ENCODE data around the gene SPARCL1.

DNA sequence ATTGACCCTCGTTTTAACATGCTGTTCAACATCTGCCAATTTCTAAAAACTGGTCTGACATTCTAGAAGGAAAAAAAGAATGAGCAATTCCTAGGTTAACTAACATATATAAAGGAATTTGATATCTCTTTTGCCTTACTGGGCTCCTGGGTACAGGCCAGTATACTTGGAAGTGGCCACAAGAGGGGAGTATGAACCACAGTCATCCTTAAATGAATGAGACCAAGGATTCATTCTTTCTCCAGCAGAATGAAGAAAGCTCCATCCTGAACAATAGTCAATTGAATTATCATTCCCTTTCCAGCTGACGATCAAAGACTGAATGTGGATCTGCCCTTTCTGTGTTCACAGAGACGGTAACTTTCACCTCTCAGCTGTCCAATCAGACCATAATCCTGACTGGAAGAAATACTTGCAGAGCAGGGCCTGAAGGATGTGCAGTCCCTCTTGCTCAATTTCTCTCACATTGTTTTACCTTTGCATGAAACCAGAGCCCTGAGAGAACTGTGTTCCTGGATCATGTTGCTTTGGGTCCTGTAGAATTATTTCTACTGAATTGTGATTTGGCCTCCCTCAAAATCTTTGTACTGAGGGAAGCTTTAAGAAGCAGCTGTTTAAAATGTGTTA lies 14.8 kb upstream of the SPARCL1 start:
- TF ChIP-seq EZH2 (optimal IDR thresholded peaks at IDR 0.05; ENCODE audit: low read depth, low read length): no peak
- TF ChIP-seq, protein P1, sequence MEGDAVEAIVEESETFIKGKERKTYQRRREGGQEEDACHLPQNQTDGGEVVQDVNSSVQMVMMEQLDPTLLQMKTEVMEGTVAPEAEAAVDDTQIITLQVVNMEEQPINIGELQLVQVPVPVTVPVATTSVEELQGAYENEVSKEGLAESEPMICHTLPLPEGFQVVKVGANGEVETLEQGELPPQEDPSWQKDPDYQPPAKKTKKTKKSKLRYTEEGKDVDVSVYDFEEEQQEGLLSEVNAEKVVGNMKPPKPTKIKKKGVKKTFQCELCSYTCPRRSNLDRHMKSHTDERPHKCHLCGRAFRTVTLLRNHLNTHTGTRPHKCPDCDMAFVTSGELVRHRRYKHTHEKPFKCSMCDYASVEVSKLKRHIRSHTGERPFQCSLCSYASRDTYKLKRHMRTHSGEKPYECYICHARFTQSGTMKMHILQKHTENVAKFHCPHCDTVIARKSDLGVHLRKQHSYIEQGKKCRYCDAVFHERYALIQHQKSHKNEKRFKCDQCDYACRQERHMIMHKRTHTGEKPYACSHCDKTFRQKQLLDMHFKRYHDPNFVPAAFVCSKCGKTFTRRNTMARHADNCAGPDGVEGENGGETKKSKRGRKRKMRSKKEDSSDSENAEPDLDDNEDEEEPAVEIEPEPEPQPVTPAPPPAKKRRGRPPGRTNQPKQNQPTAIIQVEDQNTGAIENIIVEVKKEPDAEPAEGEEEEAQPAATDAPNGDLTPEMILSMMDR (IDR thresholded peaks at IDR 0.05; ENCODE audit: low read length): peak; percentile 55

Data from MM.1S (cell line).